Thyroid gland (tissue), 4 donors: ENCODE measurements around the gene PDSS1.

ENCODE experiments used
- POLR2A ChIP-seq, 2 donors: fragments of 450-650 bp; IDR thresholded peaks; one replicate each; pipeline ENCODE4 v1.6.1; 2017; ENCODE audit warnings: antibody characterized with exemption in 2 of 2, mild to moderate bottlenecking in 2 of 2, moderate library complexity in 1 of 2
- TF ChIP-seq, protein P1 (sequence below), 6 experiments: fragments of 200-600 bp in 3 of 6; fragments of 450-650 bp in 3 of 6; sonication (generic) in 3 of 6; IDR thresholded peaks; one replicate each; pipeline ENCODE4 v1.5.1; 2016 to 2019; ENCODE audit warnings: antibody characterized with exemption in 6 of 6, mild to moderate bottlenecking in 2 of 6, inconsistent platforms in 1 of 6, moderate library complexity in 1 of 6

DNA sequence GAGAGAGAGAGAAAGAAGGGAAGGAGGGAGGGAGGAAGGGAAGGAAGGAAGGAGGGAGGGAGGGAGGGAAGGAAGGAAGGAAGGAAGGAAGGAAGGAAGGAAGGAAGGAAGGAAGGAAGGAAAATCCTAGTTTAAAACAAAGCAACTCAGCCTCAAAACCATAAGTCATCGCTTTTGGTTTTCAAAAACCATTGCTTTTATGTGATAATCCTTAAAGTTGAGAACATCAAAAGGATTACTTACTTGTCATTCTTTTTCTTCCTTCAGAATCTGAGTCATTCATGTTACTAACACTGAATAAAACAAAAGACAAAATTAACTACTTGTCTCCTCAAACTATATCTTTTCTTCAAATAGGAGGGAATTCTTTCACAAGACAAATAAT lies 21.6 kb upstream of the PDSS1 start:
- TF ChIP-seq, protein P1, sequence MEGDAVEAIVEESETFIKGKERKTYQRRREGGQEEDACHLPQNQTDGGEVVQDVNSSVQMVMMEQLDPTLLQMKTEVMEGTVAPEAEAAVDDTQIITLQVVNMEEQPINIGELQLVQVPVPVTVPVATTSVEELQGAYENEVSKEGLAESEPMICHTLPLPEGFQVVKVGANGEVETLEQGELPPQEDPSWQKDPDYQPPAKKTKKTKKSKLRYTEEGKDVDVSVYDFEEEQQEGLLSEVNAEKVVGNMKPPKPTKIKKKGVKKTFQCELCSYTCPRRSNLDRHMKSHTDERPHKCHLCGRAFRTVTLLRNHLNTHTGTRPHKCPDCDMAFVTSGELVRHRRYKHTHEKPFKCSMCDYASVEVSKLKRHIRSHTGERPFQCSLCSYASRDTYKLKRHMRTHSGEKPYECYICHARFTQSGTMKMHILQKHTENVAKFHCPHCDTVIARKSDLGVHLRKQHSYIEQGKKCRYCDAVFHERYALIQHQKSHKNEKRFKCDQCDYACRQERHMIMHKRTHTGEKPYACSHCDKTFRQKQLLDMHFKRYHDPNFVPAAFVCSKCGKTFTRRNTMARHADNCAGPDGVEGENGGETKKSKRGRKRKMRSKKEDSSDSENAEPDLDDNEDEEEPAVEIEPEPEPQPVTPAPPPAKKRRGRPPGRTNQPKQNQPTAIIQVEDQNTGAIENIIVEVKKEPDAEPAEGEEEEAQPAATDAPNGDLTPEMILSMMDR (IDR thresholded peaks at IDR 0.05), result no peak
- TF ChIP-seq POLR2A (IDR thresholded peaks at IDR 0.05), result no peak
